CD4-positive, alpha-beta T cell (primary cell): ENCODE data around the gene TLR8. TPM values are rescaled to one million over a fixed set of nuclear protein-coding genes. Genes with fewer than 3 reads are reported as not detected.

Source experiments
- ATAC-seq: fragments of 200-7000 bp; cut with Tn5 transposase; one replicate; pipeline ENCODE4 v1.10.0; 2022; ENCODE audit warnings: mild to moderate bottlenecking; ENCODE audit not compliant: poor library complexity
- CTCF ChIA-PET: fragments of 350-600 bp; sonication (Branson Sonifier 250); formaldehyde crosslinking; loops from one replicate; lab custom pipeline; 2021; ENCODE audit warnings: antibody characterized with exemption, inconsistent platforms; lab: Charles Lee
- POLR2A ChIA-PET: fragments of 350-600 bp; sonication (Branson Sonifier 250); formaldehyde crosslinking; loops from one replicate; lab custom pipeline; 2021; ENCODE audit warnings: antibody characterized with exemption, inconsistent platforms; lab: Charles Lee
- DNase-seq, 14 experiments: peaks; one replicate each; pipeline ENCODE4 v3.0.0-alpha.2; 2013 to 2020; ENCODE audit warnings: mixed read lengths in 2 of 14
- H3K27ac ChIP-seq, 2 donors: one replicate each; pipeline versions ENCODE4 v1.5.1 to v1.7.0; 2013; ENCODE audit warnings: low read length in 2 of 2, low read depth in 1 of 2, mild to moderate bottlenecking in 1 of 2
- H3K27me3 ChIP-seq, 2 experiments: 1 replicate in 1 of 2; 2 replicates in 1 of 2; pipeline versions ENCODE4 v1.6.1 to v1.7.0; 2013; ENCODE audit warnings: low read length in 2 of 2, control low read depth in 1 of 2, mild to moderate bottlenecking in 1 of 2, moderate library complexity in 1 of 2; ENCODE audit not compliant: insufficient read depth in 2 of 2, control insufficient read depth in 1 of 2
- H3K36me3 ChIP-seq: one replicate; pipeline ENCODE4 v1.6.1; 2013; ENCODE audit warnings: low read length, control low read depth; ENCODE audit not compliant: insufficient read depth
- H3K4me1 ChIP-seq: one replicate; pipeline ENCODE4 v1.6.1; 2013; ENCODE audit warnings: low read length, control low read depth; ENCODE audit not compliant: insufficient read depth
- H3K4me3 ChIP-seq: one replicate; pipeline ENCODE4 v1.5.1; 2013; ENCODE audit warnings: mild to moderate bottlenecking, low read length, moderate library complexity
- H3K9me3 ChIP-seq, 2 experiments: 1 replicate in 1 of 2; 2 replicates in 1 of 2; pipeline versions ENCODE4 v1.6.1 to v1.7.0; 2013; ENCODE audit warnings: low read length in 2 of 2, mild to moderate bottlenecking in 2 of 2, control low read depth in 1 of 2, moderate library complexity in 1 of 2; ENCODE audit not compliant: control insufficient read depth in 1 of 2, insufficient read depth in 1 of 2
- H3K27ac Mint-ChIP-seq: one replicate; pipeline ENCODE4 v1.8.0; 2020; ENCODE audit warnings: mixed read lengths
- H3K27me3 Mint-ChIP-seq: one replicate; pipeline ENCODE4 v1.8.0; 2021; ENCODE audit warnings: mixed read lengths
- H3K36me3 Mint-ChIP-seq: one replicate; pipeline ENCODE4 v1.8.0; 2021; ENCODE audit warnings: low read depth, mixed read lengths
- H3K4me1 Mint-ChIP-seq: one replicate; pipeline ENCODE4 v1.8.0; 2021; ENCODE audit warnings: low read depth, mixed read lengths
- H3K4me3 Mint-ChIP-seq: one replicate; pipeline ENCODE4 v1.8.0; 2020; ENCODE audit warnings: mild to moderate bottlenecking, mixed read lengths
- H3K9me3 Mint-ChIP-seq: one replicate; pipeline ENCODE4 v1.8.0; 2020; ENCODE audit warnings: mixed read lengths
- intact Hi-C, 2 experiments: fragments of 100-400 bp; cut with DNase I in 1 of 2; cut with micrococcal nuclease in 1 of 2; formaldehyde crosslinking; loops; one replicate each; pipeline versions ENCODE4 v1.15.1 to v1.9.0; 2023 to 2025; cut with DNase I, micrococcal nuclease
- total RNA-seq, 174 experiments: library from RNA in 2 of 174; stranded (reverse) in 2 of 174; gene quantifications; one replicate each; pipeline ENCODE4 v1.2.3 and lab custom pipeline; 2021 to 2026
- TF ChIP-seq, protein P1 (sequence below): fragments of 200-600 bp; IDR thresholded peaks from one replicate; pipeline ENCODE4 v1.8.0; 2022; ENCODE audit warnings: antibody characterized with exemption, mild to moderate bottlenecking

TLR8 gene
- total RNA-seq, 2 experiments from 2014 or later: 0.08 TPM

DNA sequence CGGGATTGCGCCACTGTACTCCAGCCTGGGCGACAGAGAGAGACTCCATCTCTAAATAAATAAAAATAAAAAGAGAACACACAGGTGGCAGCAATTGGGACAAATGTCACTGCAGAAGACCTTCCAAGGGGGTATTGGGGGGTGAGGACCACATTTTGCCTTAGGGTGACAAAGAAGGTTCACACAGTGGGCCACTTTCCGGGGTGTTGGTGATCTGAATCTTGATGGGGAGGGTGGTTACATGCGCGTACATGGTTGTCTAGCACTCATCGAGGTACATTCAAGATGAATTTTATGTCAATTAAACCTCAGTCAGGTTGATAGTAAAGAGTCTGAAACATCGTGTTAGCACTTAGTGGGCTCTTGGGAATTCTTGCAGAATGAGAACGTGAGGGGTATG lies 48.0 kb downstream of the TLR8 start:
- Mint-ChIP-seq H3K4me3 (peak overlapping the region; percentile 75), H3K9me3 (no peaks in the 10 kb centered on the region), H3K27ac (peak overlapping the region; percentile 95), H3K36me3 (no peaks in the 10 kb centered on the region), H3K27me3 (no peaks in the 10 kb centered on the region), H3K4me1 (peaks cover 87% of the 10 kb centered on the region)
- ChIA-PET CTCF (interaction anchor here (0.9 to 2.3 kb wide), 2 partner anchors 14 to 138 kb away, joined by 3 to 10 read pairs; no protein-coding TSS in a partner anchor), POLR2A (interaction anchor here (5.4 to 17.7 kb wide), 3 partner anchors 18 to 137 kb away, joined by 55 to 1050 read pairs (median 59); partner anchors contain the start of gene TMSB4X)
- ATAC-seq (no peak), DNase-seq (no peak)
- no peaks in the 10 kb centered on the region for H3K9me3 ChIP-seq
- H3K4me1 ChIP-seq: peaks cover 82% of the 10 kb centered on the region
- H3K27me3 ChIP-seq: no peaks in the 10 kb centered on the region
- TF ChIP-seq, protein P1, sequence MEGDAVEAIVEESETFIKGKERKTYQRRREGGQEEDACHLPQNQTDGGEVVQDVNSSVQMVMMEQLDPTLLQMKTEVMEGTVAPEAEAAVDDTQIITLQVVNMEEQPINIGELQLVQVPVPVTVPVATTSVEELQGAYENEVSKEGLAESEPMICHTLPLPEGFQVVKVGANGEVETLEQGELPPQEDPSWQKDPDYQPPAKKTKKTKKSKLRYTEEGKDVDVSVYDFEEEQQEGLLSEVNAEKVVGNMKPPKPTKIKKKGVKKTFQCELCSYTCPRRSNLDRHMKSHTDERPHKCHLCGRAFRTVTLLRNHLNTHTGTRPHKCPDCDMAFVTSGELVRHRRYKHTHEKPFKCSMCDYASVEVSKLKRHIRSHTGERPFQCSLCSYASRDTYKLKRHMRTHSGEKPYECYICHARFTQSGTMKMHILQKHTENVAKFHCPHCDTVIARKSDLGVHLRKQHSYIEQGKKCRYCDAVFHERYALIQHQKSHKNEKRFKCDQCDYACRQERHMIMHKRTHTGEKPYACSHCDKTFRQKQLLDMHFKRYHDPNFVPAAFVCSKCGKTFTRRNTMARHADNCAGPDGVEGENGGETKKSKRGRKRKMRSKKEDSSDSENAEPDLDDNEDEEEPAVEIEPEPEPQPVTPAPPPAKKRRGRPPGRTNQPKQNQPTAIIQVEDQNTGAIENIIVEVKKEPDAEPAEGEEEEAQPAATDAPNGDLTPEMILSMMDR: no peak
- H3K4me3 ChIP-seq: peak overlapping the region; percentile 29
- no peaks in the 10 kb centered on the region for H3K36me3 ChIP-seq
- intact Hi-C loops: loop anchor here in 1 of 2 experiments (5.0 to 10.0 kb wide), 2 partner anchors 50 to 198 kb away; no protein-coding TSS in a partner anchor
- peak overlapping the region; percentile 87 to 89 for H3K27ac ChIP-seq

DNA sequence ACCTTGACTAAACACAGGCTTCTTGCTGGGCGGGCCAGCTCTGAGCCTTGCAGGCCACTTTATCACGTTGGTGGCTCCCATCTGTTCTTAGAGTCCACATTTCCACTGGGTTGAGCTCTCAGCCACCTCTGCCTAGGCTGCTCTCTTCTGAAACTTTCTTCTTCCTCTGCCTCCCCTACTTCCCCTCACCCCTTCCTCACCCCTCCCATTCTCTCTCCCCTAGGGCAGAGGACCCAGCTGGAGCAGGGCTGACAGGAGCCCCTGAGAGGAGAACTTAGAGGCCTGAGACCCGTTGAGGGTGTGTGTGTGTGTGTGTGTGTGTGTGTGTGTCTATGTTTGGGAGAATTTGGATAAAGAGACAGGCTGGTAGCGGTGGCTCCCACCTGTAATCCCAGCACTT lies 48.6 kb downstream of the TLR8 start:
- Histone ChIP-seq H3K4me3 (peak overlapping the region; percentile 29), H3K27me3 (no peaks in the 10 kb centered on the region), H3K9me3 (no peaks in the 10 kb centered on the region), H3K4me1 (peaks cover 82% of the 10 kb centered on the region), H3K27ac (peak overlapping the region; percentile 87 to 89), H3K36me3 (no peaks in the 10 kb centered on the region)
- TF ChIP-seq, protein P1: no peak
- intact Hi-C loops: loop anchor here in 1 of 2 experiments (5.0 to 10.0 kb wide), 2 partner anchors 50 to 197 kb away; no protein-coding TSS in a partner anchor
- ATAC-seq: no peak
- POLR2A ChIA-PET: interaction anchor here (0.6 to 17.7 kb wide), 7 partner anchors 18 to 780 kb away, joined by 3 to 1050 read pairs (median 3); partner anchors contain the start of genes OFD1, TMSB4X and TRAPPC2
- Mint-ChIP-seq H3K4me3 (peak overlapping the region; percentile 75), H3K27ac (peak overlapping the region; percentile 95), H3K36me3 (no peaks in the 10 kb centered on the region), H3K4me1 (peaks cover 87% of the 10 kb centered on the region), H3K27me3 (no peaks in the 10 kb centered on the region), H3K9me3 (no peaks in the 10 kb centered on the region)
- CTCF ChIA-PET: interaction anchor here (2.3 to 6.9 kb wide), 2 partner anchors 8 to 137 kb away, joined by 10 to 35 read pairs; no protein-coding TSS in a partner anchor
- no peak for DNase-seq

DNA sequence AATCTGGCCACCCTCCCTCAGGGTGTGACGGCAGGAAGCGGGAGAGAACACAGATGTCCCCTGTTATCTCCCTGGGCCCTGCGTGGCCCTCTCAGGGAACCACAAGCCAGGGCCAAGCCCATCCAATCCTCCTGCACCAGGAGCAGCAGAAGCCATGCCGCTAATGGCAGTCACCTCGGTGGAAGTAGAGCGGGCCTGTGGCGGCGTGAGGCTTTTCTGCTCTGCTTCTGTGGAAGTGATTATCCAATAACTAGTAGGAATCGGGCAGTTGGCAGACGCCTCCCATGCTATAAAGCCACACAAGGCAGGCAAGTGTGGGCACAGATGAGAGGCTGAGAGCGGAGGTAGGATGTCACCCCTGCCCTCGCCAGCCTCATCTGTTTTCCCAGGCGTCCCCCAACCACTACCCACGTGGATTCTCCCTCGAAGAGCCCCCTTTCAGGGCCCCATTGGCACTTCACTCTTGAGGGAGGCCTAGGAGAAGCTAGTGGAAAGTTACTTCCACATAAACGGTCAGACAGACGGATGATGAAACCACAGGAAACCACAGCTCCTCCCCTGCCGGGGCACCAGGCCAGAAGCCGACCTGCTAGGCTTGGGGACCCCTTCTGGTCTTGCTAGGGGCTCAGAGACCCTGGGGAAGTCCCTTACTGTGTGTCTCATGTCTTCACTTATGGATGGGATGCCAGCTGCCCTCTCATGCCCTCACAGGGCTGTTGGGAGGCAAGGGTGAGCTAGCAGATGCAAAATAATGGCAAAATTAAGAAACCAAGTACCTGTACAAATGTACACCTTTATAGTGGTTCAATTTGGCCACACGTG lies 49.7 kb downstream of the TLR8 start:
- Mint-ChIP-seq H3K9me3 (no peaks in the 10 kb centered on the region), H3K36me3 (no peaks in the 10 kb centered on the region), H3K4me3 (peak overlapping the region; percentile 89), H3K27ac (peak overlapping the region; percentile 95), H3K4me1 (peaks cover 87% of the 10 kb centered on the region), H3K27me3 (no peaks in the 10 kb centered on the region)
- ATAC-seq: peak; percentile 18
- peak overlapping the region; percentile 87 to 89 for H3K27ac ChIP-seq
- TF ChIP-seq, protein P1: no peak
- H3K4me1 ChIP-seq: peaks cover 80% of the 10 kb centered on the region
- peak in 11 of 14 experiments; percentile 38 to 84 (median 61) for DNase-seq
- ChIA-PET CTCF (interaction anchor here (0.8 to 6.9 kb wide), 4 partner anchors 9 to 136 kb away, joined by 3 to 35 read pairs (median 11); no protein-coding TSS in a partner anchor), POLR2A (interaction anchor here (0.6 to 17.7 kb wide), 10 partner anchors 17 to 779 kb away, joined by 3 to 1050 read pairs (median 9); partner anchors contain the start of genes OFD1, TMSB4X and TRAPPC2)
- intact Hi-C loops: loop anchor here in 1 of 2 experiments (10.0 kb wide), 1 partner anchor 49 kb away; no protein-coding TSS in a partner anchor
- H3K4me3 ChIP-seq: peak overlapping the region; percentile 47
- no peaks in the 10 kb centered on the region for H3K9me3 ChIP-seq
- no peaks in the 10 kb centered on the region for H3K36me3 ChIP-seq
- H3K27me3 ChIP-seq: no peaks in the 10 kb centered on the region
